BE2C (cell line): ENCODE results near the gene SDF2.
"Not testable (repeated sequence)": the region's sequence is repeated elsewhere in the genome, so short reads cannot be mapped to it uniquely, and the experiment has no call there.

Experiments
- DNase-seq: peaks from one replicate; pipeline ENCODE4 v3.0.0-alpha.2; 2020
- H3K27me3 ChIP-seq: fragments of 250-450 bp; sonication (Bioruptor Pico); 2 replicates; pipeline ENCODE4 v1.5.1; 2020; ENCODE audit warnings: mild to moderate bottlenecking
- H3K36me3 ChIP-seq: fragments of 250-450 bp; sonication (Bioruptor Pico); 2 replicates; pipeline ENCODE4 v1.5.1; 2020; ENCODE audit warnings: mild to moderate bottlenecking
- H3K4me1 ChIP-seq: fragments of 250-450 bp; sonication (Bioruptor Pico); 2 replicates; pipeline ENCODE4 v1.5.1; 2020
- H3K4me3 ChIP-seq: 2 replicates; pipeline ENCODE4 v1.5.1; 2011; ENCODE audit warnings: low read depth, low read length
- H3K9me3 ChIP-seq: fragments of 250-450 bp; sonication (Bioruptor Pico); 2 replicates; pipeline ENCODE4 v1.5.1; 2020
- CTCF ChIP-seq: IDR thresholded peaks from 2 replicates; pipeline ENCODE4 v1.5.1; 2012; ENCODE audit warnings: mild to moderate bottlenecking, low read depth, low read length

Gene SDF2

DNA sequence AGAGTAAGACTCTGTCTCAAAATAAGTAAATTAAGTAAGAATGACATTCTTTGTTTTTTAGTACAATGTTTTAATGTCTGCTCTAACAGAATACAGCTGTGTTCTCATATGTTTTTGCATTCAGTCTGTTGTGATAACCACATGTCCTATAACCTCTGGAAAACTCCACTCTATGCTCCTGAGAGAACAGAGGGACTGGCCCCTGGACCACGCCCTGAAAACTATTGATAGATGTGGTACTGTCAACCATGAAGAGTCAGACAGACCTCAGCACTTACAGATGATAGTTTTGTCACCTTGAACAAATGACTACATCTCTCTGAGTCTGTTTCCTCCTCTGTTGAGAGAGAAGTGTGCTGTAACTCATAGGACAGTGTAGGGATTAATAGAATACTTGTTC is 8.2 kb upstream of the SDF2 start:
- Histone ChIP-seq H3K27me3 (no peaks in the 10 kb centered on the region), H3K4me3 (no peak overlapping the region), H3K9me3 (no peaks in the 10 kb centered on the region), H3K4me1 (no peaks in the 10 kb centered on the region), H3K36me3 (peaks cover 26% of the 10 kb centered on the region)
- no peak for DNase-seq
- no peak for TF ChIP-seq CTCF

- no peak for DNase-seq
- H3K4me1 ChIP-seq, result no peaks in the 10 kb centered on the region
- no peak overlapping the region for H3K4me3 ChIP-seq
- no peak for TF ChIP-seq CTCF
- no peaks in the 10 kb centered on the region for H3K27me3 ChIP-seq
- H3K36me3 ChIP-seq, result peaks cover 9% of the 10 kb centered on the region
- H3K9me3 ChIP-seq, result no peaks in the 10 kb centered on the region
Measured at GRCh38 chr17:28667870-28668269, 6.2 kb upstream of the SDF2 start.

DNA sequence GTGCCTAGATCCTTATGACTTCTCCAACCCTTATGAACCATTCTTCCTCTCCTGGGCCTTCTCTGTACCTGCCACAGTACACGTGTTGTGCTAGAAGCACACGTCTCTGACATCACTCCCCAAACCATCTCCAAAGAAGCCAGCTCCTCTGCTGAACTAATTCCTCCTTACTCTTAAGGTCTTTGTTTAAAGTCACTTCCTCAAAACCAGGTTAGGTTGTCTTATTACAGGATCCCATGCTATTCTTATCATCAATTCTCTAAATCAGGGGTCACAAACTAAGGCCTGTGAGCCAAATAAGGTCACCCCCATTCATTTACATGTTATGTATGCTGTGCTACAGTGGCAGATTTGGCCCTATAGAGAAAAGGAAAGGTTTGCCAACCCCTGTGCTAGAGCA is 4.3 kb upstream of the SDF2 start:
- Histone ChIP-seq H3K4me1 (no peaks in the 10 kb centered on the region), H3K4me3 (no peak overlapping the region), H3K27me3 (no peaks in the 10 kb centered on the region), H3K36me3 (no peaks in the 10 kb centered on the region; the same call in 1 of the 2 replicates), H3K9me3 (no peaks in the 10 kb centered on the region)
- DNase-seq, result no peak
- no peak for TF ChIP-seq CTCF

- no peak for TF ChIP-seq CTCF
- H3K4me1 ChIP-seq, result no peaks in the 10 kb centered on the region
- H3K36me3 ChIP-seq, result no peaks in the 10 kb centered on the region
- no peaks in the 10 kb centered on the region for H3K27me3 ChIP-seq
- no peaks in the 10 kb centered on the region for H3K9me3 ChIP-seq
- DNase-seq, result no peak
- no peak overlapping the region for H3K4me3 ChIP-seq
Measured at GRCh38 chr17:28663723-28664122, 2.0 kb upstream of the SDF2 start.

DNA sequence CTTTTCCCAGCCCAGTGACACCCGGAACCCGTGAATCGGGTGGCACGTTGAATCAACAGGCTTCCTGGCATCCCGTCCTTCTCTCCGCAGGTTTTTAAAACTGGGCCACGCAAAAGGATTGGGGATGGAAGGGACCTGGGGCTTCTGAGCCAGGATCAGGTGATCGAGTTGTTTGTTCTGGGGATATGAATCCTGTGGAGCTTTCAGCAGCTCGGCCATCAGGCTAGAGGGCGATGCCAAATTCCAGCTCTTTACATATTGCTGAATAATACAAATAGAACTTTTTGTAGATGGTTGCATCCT is 772 bp upstream of the SDF2 start:
- TF ChIP-seq CTCF, result no peak
- H3K4me1 ChIP-seq, result no peaks in the 10 kb centered on the region
- no peak for DNase-seq
- H3K36me3 ChIP-seq, result peaks cover 4% of the 10 kb centered on the region; the same call in 1 of the 2 replicates
- peak overlapping the region; percentile 93 for H3K4me3 ChIP-seq
- no peaks in the 10 kb centered on the region for H3K9me3 ChIP-seq
- no peaks in the 10 kb centered on the region for H3K27me3 ChIP-seq

DNA sequence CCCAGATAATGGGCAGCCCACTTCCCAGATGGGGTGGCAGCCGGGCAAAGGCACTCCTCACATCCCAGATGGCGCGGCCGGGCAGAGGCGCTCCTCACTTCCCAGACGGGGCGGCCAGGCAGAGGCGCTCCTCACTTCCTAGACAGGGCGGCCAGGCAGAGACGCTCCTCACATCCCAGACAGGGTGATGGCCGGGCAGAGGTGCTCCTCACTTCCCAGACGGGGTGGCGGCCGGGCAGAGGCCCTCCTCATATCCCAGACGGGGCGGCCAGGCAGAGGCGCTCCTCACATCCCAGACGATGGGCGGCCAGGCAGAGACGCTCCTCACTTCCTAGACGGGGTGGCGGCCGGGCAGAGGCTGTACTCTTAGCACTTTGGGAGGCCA is 2.2 kb downstream of the SDF2 start:
- H3K4me1 ChIP-seq, H3K27me3 ChIP-seq, DNase-seq, H3K9me3 ChIP-seq, H3K4me3 ChIP-seq, H3K36me3 ChIP-seq: not testable (repeated sequence)

DNA sequence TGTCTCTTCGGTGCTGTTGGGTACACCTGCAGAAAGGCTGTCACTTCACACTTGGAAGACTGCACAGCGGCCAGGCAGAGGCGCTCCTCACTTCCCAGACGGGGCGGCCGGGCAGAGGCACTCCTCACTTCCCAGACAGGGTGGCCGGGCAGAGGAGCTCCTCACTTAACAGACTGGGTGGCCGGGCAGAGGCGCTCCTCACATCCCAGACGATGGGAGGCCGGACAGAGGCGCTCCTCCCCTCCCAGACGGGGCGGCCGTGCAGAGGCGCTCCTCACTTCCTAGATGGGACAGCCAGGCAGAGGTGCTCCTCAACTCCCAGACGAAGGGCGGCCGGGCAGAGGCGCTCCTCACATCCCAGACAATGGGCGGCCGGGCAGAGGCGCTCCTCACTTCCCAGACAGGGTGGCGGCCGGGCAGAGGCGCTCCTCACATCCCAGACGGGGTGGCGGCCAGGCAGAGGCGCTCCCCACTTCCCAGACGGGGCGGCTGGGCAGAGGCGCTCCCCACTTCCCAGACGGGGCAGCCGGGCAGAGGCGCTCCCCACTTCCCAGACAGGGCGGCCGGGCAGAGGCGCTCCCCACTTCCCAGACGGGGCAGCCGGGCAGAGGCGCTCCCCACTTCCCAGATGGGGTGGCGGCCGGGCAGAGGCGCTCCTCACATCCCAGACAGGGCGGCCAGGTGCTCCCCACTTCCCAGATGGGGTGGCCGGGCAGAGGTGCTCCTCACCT is 2.8 kb downstream of the SDF2 start:
- not testable (repeated sequence) for H3K36me3 ChIP-seq, H3K27me3 ChIP-seq, H3K9me3 ChIP-seq, DNase-seq, H3K4me3 ChIP-seq, H3K4me1 ChIP-seq

DNA sequence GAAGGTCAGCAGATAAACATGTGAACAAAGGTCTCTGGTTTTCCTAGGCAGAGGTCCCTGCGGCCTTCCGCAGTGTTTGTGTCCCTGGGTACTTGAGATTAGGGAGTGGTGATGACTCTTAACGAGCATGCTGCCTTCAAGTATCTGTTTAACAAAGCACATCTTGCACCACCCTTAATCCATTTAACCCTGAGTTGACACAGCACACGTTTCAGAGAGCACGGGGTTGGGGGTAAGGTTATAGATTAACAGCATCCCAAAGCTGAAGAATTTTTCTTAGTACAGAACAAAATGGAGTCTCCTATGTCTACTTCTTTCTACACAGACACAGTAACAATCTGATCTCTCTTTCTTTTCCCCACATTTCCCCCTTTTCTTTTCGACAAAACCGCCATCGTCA is 3.4 kb downstream of the SDF2 start:
- not testable (repeated sequence) for H3K4me3 ChIP-seq, H3K9me3 ChIP-seq, H3K36me3 ChIP-seq, H3K27me3 ChIP-seq, H3K4me1 ChIP-seq, DNase-seq
